Measurements from ENCODE around the gene ZNRD2. TPM values are rescaled to one million over a fixed set of nuclear protein-coding genes. Genes with fewer than 3 reads are reported as not detected.

The ZNRD2 gene
- total RNA-seq, 1 donor from 2014 or later = 32.2 TPM

GRCh38 chr11:65621460-65621859, 51.2 kb downstream of the ZNRD2 start:
- no peak overlapping the region for H3K4me3 Mint-ChIP-seq
- no peak for TF ChIP-seq CTCF (conservative IDR thresholded peaks at IDR 0.05)
- H3K27me3 Mint-ChIP-seq = no peaks in the 10 kb centered on the region
- H3K4me1 Mint-ChIP-seq (ENCODE audit: unreplicated experiment) = peaks cover 5% of the 10 kb centered on the region
- H3K36me3 Mint-ChIP-seq = no peaks in the 10 kb centered on the region
- no peak overlapping the region for H3K27ac Mint-ChIP-seq
- DNase-seq (ENCODE audit: extremely low spot score, unreplicated experiment) = no peak
- H3K9me3 Mint-ChIP-seq = no peaks in the 10 kb centered on the region

Other genes with a start within 250 kb of the ZNRD2 start
- gene DPF2, start 236.6 kb upstream of the ZNRD2 start, total RNA-seq (ENCODE audit: low replicate concordance) = 64.7 and 85.5 TPM in 2 replicates
- gene TIGD3, start 215.7 kb upstream of the ZNRD2 start, total RNA-seq (ENCODE audit: low replicate concordance) = 1.2 and 1.3 TPM in 2 replicates
- 1.9 and 5.6 TPM in 2 replicates for gene SLC25A45, start 187.8 kb upstream of the ZNRD2 start, total RNA-seq (ENCODE audit: low replicate concordance)
- gene FRMD8, start 183.8 kb upstream of the ZNRD2 start, total RNA-seq (ENCODE audit: low replicate concordance) = 35.0 and 41.8 TPM in 2 replicates
- 229 and 395 TPM in 2 replicates for gene NEAT1, start 147.7 kb upstream of the ZNRD2 start, total RNA-seq (ENCODE audit: low replicate concordance)
- 4,133 and 6,276 TPM in 2 replicates for gene MALAT1, start 71.4 kb upstream of the ZNRD2 start, total RNA-seq (ENCODE audit: low replicate concordance)
- 79.4 and 80.4 TPM in 2 replicates for gene SCYL1, start 45.4 kb upstream of the ZNRD2 start, total RNA-seq (ENCODE audit: low replicate concordance)
- 71.8 and 74.1 TPM in 2 replicates for gene LTBP3, start 12.1 kb upstream of the ZNRD2 start, total RNA-seq (ENCODE audit: low replicate concordance)
- gene FAM89B, start 2.1 kb downstream of the ZNRD2 start, total RNA-seq (ENCODE audit: low replicate concordance) = 55.7 and 56.1 TPM in 2 replicates
- gene EHBP1L1, start 5.6 kb downstream of the ZNRD2 start, total RNA-seq (ENCODE audit: low replicate concordance) = 10.9 and 14.7 TPM in 2 replicates
- 0.36 and 1.1 TPM in 2 replicates for gene KCNK7, start 25.3 kb downstream of the ZNRD2 start, total RNA-seq (ENCODE audit: low replicate concordance)
- 56.7 and 61.9 TPM in 2 replicates for gene MAP3K11, start 43.7 kb downstream of the ZNRD2 start, total RNA-seq (ENCODE audit: low replicate concordance)
- 44.9 and 49.2 TPM in 2 replicates for gene PCNX3, start 45.3 kb downstream of the ZNRD2 start, total RNA-seq (ENCODE audit: low replicate concordance)
- gene SIPA1, start 67.6 kb downstream of the ZNRD2 start, total RNA-seq (ENCODE audit: low replicate concordance) = 26.5 and 26.8 TPM in 2 replicates
- gene RELA, start 92.4 kb downstream of the ZNRD2 start, total RNA-seq (ENCODE audit: low replicate concordance) = 64.8 and 80.0 TPM in 2 replicates
- 61.7 and 77.6 TPM in 2 replicates for gene KAT5, start 141.8 kb downstream of the ZNRD2 start, total RNA-seq (ENCODE audit: low replicate concordance)
- gene RNASEH2C, start 150.3 kb downstream of the ZNRD2 start, total RNA-seq (ENCODE audit: low replicate concordance) = 51.7 and 69.4 TPM in 2 replicates
- 16.6 and 38.9 TPM in 2 replicates for gene AP5B1, start 210.5 kb downstream of the ZNRD2 start, total RNA-seq (ENCODE audit: low replicate concordance)
- gene OVOL1, start 216.6 kb downstream of the ZNRD2 start, total RNA-seq (ENCODE audit: low replicate concordance) = 7.7 and 39.8 TPM in 2 replicates

Measured in type B pancreatic cell (in vitro differentiated cells).